Endothelial cell of umbilical vein (primary cell): ENCODE results near the gene AGBL4.
A peak's percentile ranks its signal among the peaks of the same experiment; 100 is the strongest.

Experiments
- EZH2 ChIP-seq: IDR thresholded peaks from 2 replicates; pipeline ENCODE4 v1.6.1; 2012; ENCODE audit warnings: borderline replicate concordance, low read depth, mild to moderate bottlenecking, moderate library complexity, low read length, inconsistent platforms; ENCODE audit not compliant: severe bottlenecking
- FOS ChIP-seq: IDR thresholded peaks from 2 replicates; pipeline ENCODE4 v1.6.1; 2011; ENCODE audit warnings: mild to moderate bottlenecking, low read length, moderate library complexity, borderline replicate concordance; ENCODE audit not compliant: insufficient read depth
- GATA2 ChIP-seq: IDR thresholded peaks from 2 replicates; pipeline ENCODE4 v1.7.0; 2011; ENCODE audit warnings: low read depth, mild to moderate bottlenecking, moderate library complexity, mixed read lengths, low read length; ENCODE audit not compliant: insufficient read length, insufficient read depth
- JUN ChIP-seq: IDR thresholded peaks from 2 replicates; pipeline ENCODE4 v1.6.1; 2011; ENCODE audit warnings: borderline replicate concordance, low read depth; ENCODE audit not compliant: insufficient read length, insufficient read depth
- MYC ChIP-seq: IDR thresholded peaks from one replicate; pipeline ENCODE4 v1.6.1; 2011; ENCODE audit warnings: mild to moderate bottlenecking, low read depth, low read length
- POLR2A ChIP-seq: IDR thresholded peaks from 2 replicates; pipeline ENCODE4 v1.6.1; 2012; ENCODE audit warnings: low read depth, mild to moderate bottlenecking, control low read depth, low read length
- POLR2AphosphoS5 ChIP-seq: IDR thresholded peaks from 2 replicates; pipeline ENCODE4 v1.6.1; 2012; ENCODE audit warnings: low read depth, mild to moderate bottlenecking, control low read depth, low read length, moderate library complexity; ENCODE audit not compliant: insufficient read depth
- TF ChIP-seq, protein P1 (sequence below), 2 donors: IDR thresholded peaks; 1 replicate in 1 of 2; 2 replicates in 1 of 2; pipeline ENCODE4 v1.5.1; 2011; ENCODE audit warnings: low read length in 2 of 2, mild to moderate bottlenecking in 2 of 2, moderate library complexity in 2 of 2, control low read depth in 1 of 2, inconsistent platforms in 1 of 2, low read depth in 1 of 2; ENCODE audit not compliant: insufficient read depth in 1 of 2; ENCODE audit errors: extremely low read depth in 1 of 2
- TF ChIP-seq, protein P2 (sequence below): IDR thresholded peaks from 2 replicates; pipeline ENCODE4 v1.6.1; 2011; ENCODE audit not compliant: insufficient read depth, insufficient read length

DNA sequence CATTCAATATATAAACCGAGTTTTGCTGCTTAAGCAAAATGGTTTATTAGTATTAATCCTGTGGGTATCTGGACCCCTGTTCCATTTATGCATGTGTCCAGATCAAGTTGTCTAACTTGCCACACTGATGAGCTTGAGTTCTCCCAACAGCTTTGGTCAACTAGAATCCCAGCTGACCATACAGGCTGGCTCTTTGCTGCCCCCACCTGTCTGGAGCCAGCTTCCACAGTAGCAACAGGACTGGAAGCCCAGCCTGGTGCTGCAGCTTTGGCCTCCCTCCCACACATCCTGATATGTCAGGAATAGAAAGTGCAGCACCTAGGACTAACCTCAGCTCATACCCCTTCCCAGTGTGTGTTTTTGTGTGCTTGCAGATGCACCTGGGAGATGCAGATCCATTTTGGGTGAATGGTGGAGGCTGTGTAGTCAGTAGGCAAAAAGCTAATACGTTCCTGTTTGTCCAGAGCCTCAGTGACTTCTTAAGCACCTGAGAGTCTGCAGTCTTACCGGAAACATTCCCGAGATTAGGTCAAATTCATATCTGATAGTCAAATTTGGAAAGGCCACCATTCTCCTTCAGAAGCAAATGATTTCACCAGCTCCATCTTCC, 1206.1 kb downstream of the AGBL4 start:
- TF ChIP-seq, protein P1, sequence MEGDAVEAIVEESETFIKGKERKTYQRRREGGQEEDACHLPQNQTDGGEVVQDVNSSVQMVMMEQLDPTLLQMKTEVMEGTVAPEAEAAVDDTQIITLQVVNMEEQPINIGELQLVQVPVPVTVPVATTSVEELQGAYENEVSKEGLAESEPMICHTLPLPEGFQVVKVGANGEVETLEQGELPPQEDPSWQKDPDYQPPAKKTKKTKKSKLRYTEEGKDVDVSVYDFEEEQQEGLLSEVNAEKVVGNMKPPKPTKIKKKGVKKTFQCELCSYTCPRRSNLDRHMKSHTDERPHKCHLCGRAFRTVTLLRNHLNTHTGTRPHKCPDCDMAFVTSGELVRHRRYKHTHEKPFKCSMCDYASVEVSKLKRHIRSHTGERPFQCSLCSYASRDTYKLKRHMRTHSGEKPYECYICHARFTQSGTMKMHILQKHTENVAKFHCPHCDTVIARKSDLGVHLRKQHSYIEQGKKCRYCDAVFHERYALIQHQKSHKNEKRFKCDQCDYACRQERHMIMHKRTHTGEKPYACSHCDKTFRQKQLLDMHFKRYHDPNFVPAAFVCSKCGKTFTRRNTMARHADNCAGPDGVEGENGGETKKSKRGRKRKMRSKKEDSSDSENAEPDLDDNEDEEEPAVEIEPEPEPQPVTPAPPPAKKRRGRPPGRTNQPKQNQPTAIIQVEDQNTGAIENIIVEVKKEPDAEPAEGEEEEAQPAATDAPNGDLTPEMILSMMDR (IDR thresholded peaks at IDR 0.05; ENCODE audit: extremely low read depth in 1 of 2, insufficient read depth in 1 of 2, low read depth in 1 of 2, low read length in 2 of 2), result peak; percentile 7 to 40
- no peak for TF ChIP-seq POLR2A
- TF ChIP-seq MYC, result no peak
- TF ChIP-seq, protein P2, sequence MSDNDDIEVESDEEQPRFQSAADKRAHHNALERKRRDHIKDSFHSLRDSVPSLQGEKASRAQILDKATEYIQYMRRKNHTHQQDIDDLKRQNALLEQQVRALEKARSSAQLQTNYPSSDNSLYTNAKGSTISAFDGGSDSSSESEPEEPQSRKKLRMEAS, result no peak
- TF ChIP-seq POLR2AphosphoS5, result no peak
- no peak for TF ChIP-seq EZH2
- no peak for TF ChIP-seq GATA2
- TF ChIP-seq JUN, result no peak
- no peak for TF ChIP-seq FOS
